Liver (tissue), 3 donors: Measurements from ENCODE around the gene ECE1.
"Not testable (repeated sequence)": the region's sequence is repeated elsewhere in the genome, so short reads cannot be mapped to it uniquely, and the experiment has no call there.

Experiments
- ATF3 ChIP-seq: IDR thresholded peaks from 2 replicates; pipeline ENCODE4 v1.6.1; 2016; ENCODE audit warnings: antibody characterized with exemption
- CTCF ChIP-seq: fragments of 150-350 bp; IDR thresholded peaks from 2 replicates; pipeline ENCODE4 v1.5.1; 2017; ENCODE audit warnings: improper control_type of control experiment, low read depth, low read length; ENCODE audit not compliant: missing input control
- EGR1 ChIP-seq, 2 donors: IDR thresholded peaks; 2 replicates each; pipeline ENCODE4 v1.6.1; 2016 to 2018; ENCODE audit warnings: antibody characterized with exemption in 2 of 2, low read depth in 2 of 2
- GABPA ChIP-seq, 2 donors: IDR thresholded peaks in 1 of 2; conservative IDR thresholded peaks in 1 of 2; 2 replicates each; pipeline ENCODE4 v1.6.1; 2016; ENCODE audit warnings: antibody characterized with exemption in 2 of 2, mild to moderate bottlenecking in 1 of 2, moderate library complexity in 1 of 2
- JUND ChIP-seq, 2 donors: IDR thresholded peaks; 2 replicates each; pipeline ENCODE4 v1.6.1; 2016; ENCODE audit warnings: antibody characterized with exemption in 2 of 2
- MAX ChIP-seq: IDR thresholded peaks from 2 replicates; pipeline ENCODE4 v1.6.1; 2016; ENCODE audit warnings: antibody characterized with exemption
- RAD21 ChIP-seq, 2 donors: IDR thresholded peaks; 2 replicates each; pipeline ENCODE4 v1.6.1; 2016; ENCODE audit warnings: antibody characterized with exemption in 2 of 2, mild to moderate bottlenecking in 2 of 2
- REST ChIP-seq: IDR thresholded peaks from 2 replicates; pipeline ENCODE4 v1.6.1; 2016; ENCODE audit warnings: antibody characterized with exemption, mild to moderate bottlenecking
- RXRA ChIP-seq, 2 donors: IDR thresholded peaks; 2 replicates each; pipeline ENCODE4 v1.6.1; 2017 to 2018; ENCODE audit warnings: antibody characterized with exemption in 2 of 2, mild to moderate bottlenecking in 1 of 2
- SP1 ChIP-seq: IDR thresholded peaks from 2 replicates; pipeline ENCODE4 v1.6.1; 2018; ENCODE audit warnings: antibody characterized with exemption, mild to moderate bottlenecking
- TAF1 ChIP-seq: conservative IDR thresholded peaks from 2 replicates; pipeline ENCODE4 v1.6.1; 2016; ENCODE audit warnings: antibody characterized with exemption, mild to moderate bottlenecking
- YY1 ChIP-seq: IDR thresholded peaks from 2 replicates; pipeline ENCODE4 v1.6.1; 2016; ENCODE audit warnings: antibody characterized with exemption, mild to moderate bottlenecking
- ZBTB33 ChIP-seq: IDR thresholded peaks from 2 replicates; pipeline ENCODE4 v1.6.1; 2016; ENCODE audit warnings: antibody characterized with exemption
- donor health status: healthy.
- donor health status: healthy.

GRCh38 chr1:21190771-21191170, 99.5 kb downstream of the ECE1 start:
- not testable (repeated sequence) for TF ChIP-seq CTCF; SP1; TAF1; RAD21 (IDR thresholded peaks at IDR 0.05); REST; ZBTB33; MAX; JUND (IDR thresholded peaks at IDR 0.05); ATF3; YY1; EGR1 (IDR thresholded peaks at IDR 0.05; ENCODE audit: low read depth in 2 of 2); RXRA (IDR thresholded peaks at IDR 0.05); GABPA (IDR thresholded peaks at IDR 0.05 in 1 of 2, conservative IDR thresholded peaks at IDR 0.05 in 1 of 2)
